GM12878 (cell line): ENCODE measurements around the gene SPATA24. TPM values are rescaled to one million over a fixed set of nuclear protein-coding genes. Genes with fewer than 3 reads are reported as not detected.

Source experiments
- ATF3 ChIP-seq: IDR thresholded peaks from 2 replicates; pipeline ENCODE4 v1.6.1; 2011; ENCODE audit warnings: low read depth, mild to moderate bottlenecking, low read length, moderate library complexity, borderline replicate concordance; ENCODE audit errors: extremely low read depth
- MEF2A ChIP-seq: IDR thresholded peaks from 2 replicates; pipeline ENCODE4 v1.6.1; 2011; ENCODE audit warnings: low read depth, mild to moderate bottlenecking, low read length, moderate library complexity; ENCODE audit not compliant: insufficient read depth
- ZNF592 ChIP-seq: fragments of 450-650 bp; IDR thresholded peaks from 2 replicates; pipeline ENCODE4 v1.6.1; 2017; ENCODE audit warnings: mild to moderate bottlenecking, moderate library complexity
- polyA plus RNA-seq, 11 experiments: library from polyadenylated mRNA; depleted of rRNA in 4 of 11; unstranded in 6 of 11; stranded (reverse) in 5 of 11; fragments of >200 nt; fragmentation: Nextera tagmentation in 4 of 11; fragmentation: Illumina TruSeq in 1 of 11; extraction: Ambion mirVana in 4 of 11; extraction: Trizol in 1 of 11; gene quantifications; 1 replicate in 1 of 11; 2 replicates in 10 of 11; pipeline versions ENCODE4 v1.2.1 to v1.2.3, GENCODE V29; 2011 to 2016; ENCODE audit warnings: inconsistent platforms in 2 of 11, missing spikeins in 2 of 11, low read depth in 1 of 11
- total RNA-seq, 4 experiments: library from RNA; depleted of rRNA in 3 of 4; stranded (reverse); fragments of >200 nt in 3 of 4; fragmentation: Illumina TruSeq in 1 of 4; extraction: Trizol in 1 of 4; gene quantifications; 2 replicates each; pipeline versions ENCODE4 v1.2.1 to v1.2.3, GENCODE V29; 2013 to 2021

Gene SPATA24
- total and polyA plus RNA-seq, 10 of the 15 experiments (the other 5 are each of a cell fraction or from before 2014, with no cell fraction given) = 4.1 to 9.8 (median 7.3) TPM

GRCh38 chr5:139393497-139394122 lies 10.3 kb downstream of the SPATA24 start (continued):
- TF ChIP-seq ZNF592 (no peak), ATF3 (no peak), MEF2A (no peak)
